Fibroblast of lung (primary cell): ENCODE data around the gene TNS1. TPM values are rescaled to one million over a fixed set of nuclear protein-coding genes. Genes with fewer than 3 reads are reported as not detected.

Source experiments
- DNase-seq, 2 donors: peaks; one replicate each; pipeline versions ENCODE4 v3.0.0 to v3.0.0-alpha.2; 2010; ENCODE audit warnings: low read depth in 2 of 2
- H2AFZ ChIP-seq: 2 replicates; pipeline ENCODE4 v1.5.1; 2012; ENCODE audit warnings: low read length, control low read depth, inconsistent platforms
- H3K27ac ChIP-seq: 2 replicates; pipeline ENCODE4 v1.5.1; 2011; ENCODE audit warnings: low read length, control low read depth; ENCODE audit not compliant: insufficient read depth
- H3K27me3 ChIP-seq: 2 replicates; pipeline ENCODE4 v1.5.1; 2011; ENCODE audit warnings: mild to moderate bottlenecking, low read length; ENCODE audit not compliant: control insufficient read depth, insufficient read depth
- H3K36me3 ChIP-seq: 2 replicates; pipeline ENCODE4 v1.5.1; 2011; ENCODE audit warnings: low read length; ENCODE audit not compliant: control insufficient read depth, insufficient read depth
- H3K4me1 ChIP-seq: 2 replicates; pipeline ENCODE4 v1.5.1; 2011; ENCODE audit warnings: low read length; ENCODE audit not compliant: control insufficient read depth, insufficient read depth; ENCODE audit errors: extremely low read depth
- H3K4me2 ChIP-seq: 2 replicates; pipeline ENCODE4 v1.5.1; 2011; ENCODE audit warnings: low read length, control low read depth; ENCODE audit not compliant: insufficient read depth; ENCODE audit errors: extremely low read depth
- H3K4me3 ChIP-seq, 4 experiments: fragments of 200-600 bp in 1 of 4; sonication (generic) in 1 of 4; replicated peaks in 1 of 4; 2 replicates each; pipeline ENCODE4 v1.5.1; 2011 to 2016; ENCODE audit warnings: low read length in 4 of 4, low read depth in 3 of 4, mild to moderate bottlenecking in 3 of 4, control low read depth in 2 of 4, inconsistent platforms in 1 of 4, mixed read lengths in 1 of 4; ENCODE audit not compliant: insufficient read depth in 1 of 4; ENCODE audit errors: control extremely low read depth in 1 of 4
- H3K79me2 ChIP-seq: 2 replicates; pipeline ENCODE4 v1.5.1; 2012; ENCODE audit warnings: mild to moderate bottlenecking, low read length, inconsistent platforms; ENCODE audit not compliant: control insufficient read depth, insufficient read depth
- H3K9ac ChIP-seq: 2 replicates; pipeline ENCODE4 v1.5.1; 2011; ENCODE audit warnings: mild to moderate bottlenecking, low read length, control low read depth; ENCODE audit not compliant: insufficient read depth
- H3K9me3 ChIP-seq: 2 replicates; pipeline ENCODE4 v1.5.1; 2012; ENCODE audit warnings: low read depth, low read length; ENCODE audit not compliant: control insufficient read depth, insufficient read depth
- H4K20me1 ChIP-seq: 2 replicates; pipeline ENCODE4 v1.5.1; 2011; ENCODE audit warnings: low read length; ENCODE audit not compliant: control insufficient read depth, insufficient read depth; ENCODE audit errors: extremely low read depth
- EZH2 ChIP-seq: IDR thresholded peaks from 2 replicates; pipeline ENCODE4 v1.5.1; 2012; ENCODE audit warnings: low read length, control low read depth, mild to moderate bottlenecking; ENCODE audit errors: missing control alignments
- polyA plus RNA-seq, 2 donors: library from polyadenylated mRNA; depleted of rRNA in 1 of 2; stranded (reverse) in 1 of 2; unstranded in 1 of 2; fragments of >200 nt; gene quantifications; 2 replicates each; pipeline ENCODE4 v1.2.1, GENCODE V29; 2011 to 2012; ENCODE audit warnings: missing spikeins in 1 of 2
- total RNA-seq: library from RNA; depleted of rRNA; stranded (reverse); fragments of >200 nt; gene quantifications from 2 replicates; pipeline ENCODE4 v1.2.1, GENCODE V29; 2014
- TF ChIP-seq, protein P1 (sequence below), 2 donors: IDR thresholded peaks in 1 of 2; conservative IDR thresholded peaks in 1 of 2; 1 replicate in 1 of 2; 2 replicates in 1 of 2; pipeline ENCODE4 v1.5.1; 2011 to 2012; ENCODE audit warnings: low read length in 2 of 2, control low read depth in 1 of 2, inconsistent platforms in 1 of 2, low read depth in 1 of 2, mild to moderate bottlenecking in 1 of 2

The TNS1 gene
- total and polyA plus RNA-seq, 2 donors (not counting 1 experiment from before 2014, with no cell fraction given): 44.4 to 47.1 TPM

DNA sequence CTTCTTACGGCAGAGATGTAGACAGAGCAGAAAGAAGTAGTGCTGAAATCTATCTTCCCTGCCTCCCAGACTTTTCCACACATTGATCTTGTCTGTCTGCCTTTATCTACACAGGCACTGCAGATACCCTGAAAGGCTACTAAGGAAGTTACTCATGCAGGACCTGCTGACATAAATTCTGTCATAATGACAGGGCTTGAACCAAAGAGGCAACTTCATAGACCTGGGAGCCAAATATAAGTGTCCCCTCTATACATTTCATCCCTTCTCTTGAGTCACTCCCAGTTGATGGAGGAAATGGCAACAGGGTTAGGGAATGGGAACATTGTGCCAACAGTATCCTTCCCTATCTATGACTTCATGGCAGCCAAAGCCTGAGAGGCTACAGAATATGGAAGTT lies 157.5 kb downstream of the TNS1 start:
- no peaks in the 10 kb centered on the region for H4K20me1 ChIP-seq

DNA sequence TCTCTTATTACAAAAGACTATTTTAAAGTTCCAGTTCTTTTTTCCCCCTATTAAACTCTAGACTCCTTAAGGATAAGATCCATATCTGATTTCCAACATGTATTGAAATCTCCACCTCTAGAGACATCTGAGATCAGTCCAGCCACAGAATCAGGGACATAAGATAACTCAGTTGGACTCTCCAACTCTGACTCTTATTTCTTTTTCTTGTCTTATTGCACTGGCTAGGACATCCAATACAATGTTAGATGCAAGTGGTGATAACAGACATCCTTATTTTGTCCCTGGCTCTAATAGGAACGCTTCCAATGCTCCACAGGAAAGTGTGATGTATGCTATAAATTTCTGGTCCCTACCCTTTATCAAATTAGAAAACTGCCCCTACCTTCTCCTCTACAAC lies 158.1 kb downstream of the TNS1 start:
- Histone ChIP-seq H3K4me2 (no peak overlapping the region), H3K4me3 (no peak overlapping the region), H2AFZ (no peak overlapping the region), H3K27me3 (no peaks in the 10 kb centered on the region), H3K27ac (no peak overlapping the region), H4K20me1 (no peaks in the 10 kb centered on the region), H3K36me3 (peaks cover 16% of the 10 kb centered on the region), H3K9ac (no peak overlapping the region), H3K4me1 (peaks cover 5% of the 10 kb centered on the region), H3K9me3 (no peaks in the 10 kb centered on the region), H3K79me2 (no peaks in the 10 kb centered on the region)
- DNase-seq: no peak
- TF ChIP-seq, protein P1, sequence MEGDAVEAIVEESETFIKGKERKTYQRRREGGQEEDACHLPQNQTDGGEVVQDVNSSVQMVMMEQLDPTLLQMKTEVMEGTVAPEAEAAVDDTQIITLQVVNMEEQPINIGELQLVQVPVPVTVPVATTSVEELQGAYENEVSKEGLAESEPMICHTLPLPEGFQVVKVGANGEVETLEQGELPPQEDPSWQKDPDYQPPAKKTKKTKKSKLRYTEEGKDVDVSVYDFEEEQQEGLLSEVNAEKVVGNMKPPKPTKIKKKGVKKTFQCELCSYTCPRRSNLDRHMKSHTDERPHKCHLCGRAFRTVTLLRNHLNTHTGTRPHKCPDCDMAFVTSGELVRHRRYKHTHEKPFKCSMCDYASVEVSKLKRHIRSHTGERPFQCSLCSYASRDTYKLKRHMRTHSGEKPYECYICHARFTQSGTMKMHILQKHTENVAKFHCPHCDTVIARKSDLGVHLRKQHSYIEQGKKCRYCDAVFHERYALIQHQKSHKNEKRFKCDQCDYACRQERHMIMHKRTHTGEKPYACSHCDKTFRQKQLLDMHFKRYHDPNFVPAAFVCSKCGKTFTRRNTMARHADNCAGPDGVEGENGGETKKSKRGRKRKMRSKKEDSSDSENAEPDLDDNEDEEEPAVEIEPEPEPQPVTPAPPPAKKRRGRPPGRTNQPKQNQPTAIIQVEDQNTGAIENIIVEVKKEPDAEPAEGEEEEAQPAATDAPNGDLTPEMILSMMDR (conservative IDR thresholded peaks at IDR 0.05 in 1 of 2, IDR thresholded peaks at IDR 0.05 in 1 of 2; ENCODE audit: low read depth in 1 of 2, low read length in 2 of 2): no peak
- TF ChIP-seq EZH2: no peak

More for the DNA sequence above, 157.5 kb downstream of the TNS1 start:
- H3K27me3 ChIP-seq: no peaks in the 10 kb centered on the region
- DNase-seq: no peak
- TF ChIP-seq EZH2: no peak
- TF ChIP-seq, protein P1 (conservative IDR thresholded peaks at IDR 0.05 in 1 of 2, IDR thresholded peaks at IDR 0.05 in 1 of 2; ENCODE audit: low read depth in 1 of 2, low read length in 2 of 2): no peak
- peaks cover 10% of the 10 kb centered on the region for H3K4me1 ChIP-seq
- no peaks in the 10 kb centered on the region for H3K9me3 ChIP-seq
- no peak overlapping the region for H3K4me2 ChIP-seq
- H3K36me3 ChIP-seq: peaks cover 16% of the 10 kb centered on the region
- H3K9ac ChIP-seq: no peak overlapping the region
- H3K4me3 ChIP-seq: no peak overlapping the region
- H3K27ac ChIP-seq: no peak overlapping the region
- no peak overlapping the region for H2AFZ ChIP-seq
- H3K79me2 ChIP-seq: no peaks in the 10 kb centered on the region

DNA sequence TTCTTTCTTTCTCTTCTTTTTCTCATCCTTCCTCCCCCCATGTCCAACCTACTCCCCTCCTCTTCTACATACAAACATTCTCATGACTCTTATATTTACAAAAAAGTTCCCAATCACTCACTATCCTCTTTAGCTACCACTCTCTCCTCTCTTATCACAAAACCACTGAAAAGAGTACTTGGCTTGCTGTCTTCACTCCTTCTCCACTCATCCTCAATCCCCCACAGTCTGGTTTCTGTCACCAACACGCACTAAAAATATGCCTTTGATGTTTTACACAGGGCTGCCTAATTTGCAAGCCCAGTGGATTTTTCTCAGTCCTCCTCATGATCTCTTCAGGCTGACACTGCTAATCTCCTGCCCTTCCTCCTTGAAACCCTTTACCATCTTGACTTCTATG lies 159.5 kb downstream of the TNS1 start:
- no peak overlapping the region for H3K9ac ChIP-seq
- H3K4me3 ChIP-seq: no peak overlapping the region
- H3K27ac ChIP-seq: no peak overlapping the region
- no peak overlapping the region for H3K4me2 ChIP-seq
- no peaks in the 10 kb centered on the region for H4K20me1 ChIP-seq
- DNase-seq: peak in 1 of 2 donors; percentile 22
- H3K4me1 ChIP-seq: no peaks in the 10 kb centered on the region
- no peaks in the 10 kb centered on the region for H3K27me3 ChIP-seq
- TF ChIP-seq EZH2: no peak
- TF ChIP-seq, protein P1 (conservative IDR thresholded peaks at IDR 0.05 in 1 of 2, IDR thresholded peaks at IDR 0.05 in 1 of 2; ENCODE audit: low read depth in 1 of 2, low read length in 2 of 2): no peak
- no peaks in the 10 kb centered on the region for H3K9me3 ChIP-seq
- H3K79me2 ChIP-seq: no peaks in the 10 kb centered on the region
- no peak overlapping the region for H2AFZ ChIP-seq
- peaks cover 12% of the 10 kb centered on the region for H3K36me3 ChIP-seq
